ENCODE data around the gene LDHA.

DNA sequence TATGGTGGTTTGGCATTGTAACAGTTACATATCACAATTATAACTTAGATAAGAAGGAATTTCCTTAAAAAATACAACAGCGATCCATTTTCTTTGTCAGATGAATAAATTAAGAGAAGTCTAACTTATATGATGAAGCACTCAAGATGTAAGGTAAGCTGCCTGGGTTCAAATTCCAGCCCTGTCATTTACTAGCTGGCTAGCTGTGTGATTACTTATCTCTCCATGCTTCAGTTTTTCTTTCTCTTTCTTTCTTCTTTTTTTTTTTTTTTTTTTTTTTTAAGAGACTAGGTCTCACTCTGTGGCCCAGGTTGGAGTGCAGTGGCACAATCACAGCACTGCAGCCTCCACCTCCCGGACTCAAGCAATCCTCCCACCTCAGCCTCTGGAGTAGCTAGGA, 22.2 kb upstream of the LDHA start:
- TF ChIP-seq, protein P1, sequence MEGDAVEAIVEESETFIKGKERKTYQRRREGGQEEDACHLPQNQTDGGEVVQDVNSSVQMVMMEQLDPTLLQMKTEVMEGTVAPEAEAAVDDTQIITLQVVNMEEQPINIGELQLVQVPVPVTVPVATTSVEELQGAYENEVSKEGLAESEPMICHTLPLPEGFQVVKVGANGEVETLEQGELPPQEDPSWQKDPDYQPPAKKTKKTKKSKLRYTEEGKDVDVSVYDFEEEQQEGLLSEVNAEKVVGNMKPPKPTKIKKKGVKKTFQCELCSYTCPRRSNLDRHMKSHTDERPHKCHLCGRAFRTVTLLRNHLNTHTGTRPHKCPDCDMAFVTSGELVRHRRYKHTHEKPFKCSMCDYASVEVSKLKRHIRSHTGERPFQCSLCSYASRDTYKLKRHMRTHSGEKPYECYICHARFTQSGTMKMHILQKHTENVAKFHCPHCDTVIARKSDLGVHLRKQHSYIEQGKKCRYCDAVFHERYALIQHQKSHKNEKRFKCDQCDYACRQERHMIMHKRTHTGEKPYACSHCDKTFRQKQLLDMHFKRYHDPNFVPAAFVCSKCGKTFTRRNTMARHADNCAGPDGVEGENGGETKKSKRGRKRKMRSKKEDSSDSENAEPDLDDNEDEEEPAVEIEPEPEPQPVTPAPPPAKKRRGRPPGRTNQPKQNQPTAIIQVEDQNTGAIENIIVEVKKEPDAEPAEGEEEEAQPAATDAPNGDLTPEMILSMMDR (IDR thresholded peaks at IDR 0.05; ENCODE audit: poor library complexity, severe bottlenecking), result no peak
- TF ChIP-seq RAD21 (conservative IDR thresholded peaks at IDR 0.05) (no peak), TAF1 (IDR thresholded peaks at IDR 0.05; ENCODE audit: low read depth) (no peak), SMC3 (conservative IDR thresholded peaks at IDR 0.05; ENCODE audit: poor library complexity) (no peak), EP300 (conservative IDR thresholded peaks at IDR 0.05; ENCODE audit: poor library complexity, severe bottlenecking) (no peak), MXI1 (conservative IDR thresholded peaks at IDR 0.05; ENCODE audit: poor library complexity, severe bottlenecking) (no peak), POLR2AphosphoS5 (IDR thresholded peaks at IDR 0.05) (no peak), EZH2 (IDR thresholded peaks at IDR 0.05; ENCODE audit: borderline replicate concordance, insufficient read depth, low read length, poor library complexity, severe bottlenecking) (no peak)
- TF ChIP-seq, protein P2, sequence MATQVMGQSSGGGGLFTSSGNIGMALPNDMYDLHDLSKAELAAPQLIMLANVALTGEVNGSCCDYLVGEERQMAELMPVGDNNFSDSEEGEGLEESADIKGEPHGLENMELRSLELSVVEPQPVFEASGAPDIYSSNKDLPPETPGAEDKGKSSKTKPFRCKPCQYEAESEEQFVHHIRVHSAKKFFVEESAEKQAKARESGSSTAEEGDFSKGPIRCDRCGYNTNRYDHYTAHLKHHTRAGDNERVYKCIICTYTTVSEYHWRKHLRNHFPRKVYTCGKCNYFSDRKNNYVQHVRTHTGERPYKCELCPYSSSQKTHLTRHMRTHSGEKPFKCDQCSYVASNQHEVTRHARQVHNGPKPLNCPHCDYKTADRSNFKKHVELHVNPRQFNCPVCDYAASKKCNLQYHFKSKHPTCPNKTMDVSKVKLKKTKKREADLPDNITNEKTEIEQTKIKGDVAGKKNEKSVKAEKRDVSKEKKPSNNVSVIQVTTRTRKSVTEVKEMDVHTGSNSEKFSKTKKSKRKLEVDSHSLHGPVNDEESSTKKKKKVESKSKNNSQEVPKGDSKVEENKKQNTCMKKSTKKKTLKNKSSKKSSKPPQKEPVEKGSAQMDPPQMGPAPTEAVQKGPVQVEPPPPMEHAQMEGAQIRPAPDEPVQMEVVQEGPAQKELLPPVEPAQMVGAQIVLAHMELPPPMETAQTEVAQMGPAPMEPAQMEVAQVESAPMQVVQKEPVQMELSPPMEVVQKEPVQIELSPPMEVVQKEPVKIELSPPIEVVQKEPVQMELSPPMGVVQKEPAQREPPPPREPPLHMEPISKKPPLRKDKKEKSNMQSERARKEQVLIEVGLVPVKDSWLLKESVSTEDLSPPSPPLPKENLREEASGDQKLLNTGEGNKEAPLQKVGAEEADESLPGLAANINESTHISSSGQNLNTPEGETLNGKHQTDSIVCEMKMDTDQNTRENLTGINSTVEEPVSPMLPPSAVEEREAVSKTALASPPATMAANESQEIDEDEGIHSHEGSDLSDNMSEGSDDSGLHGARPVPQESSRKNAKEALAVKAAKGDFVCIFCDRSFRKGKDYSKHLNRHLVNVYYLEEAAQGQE (IDR thresholded peaks at IDR 0.05; ENCODE audit: borderline replicate concordance), result no peak

Measured in neural cell (in vitro differentiated cells).